Suppressor macrophage (primary cell): ENCODE measurements around the gene ASB7.

Experiments
- DNase-seq, 4 experiments: peaks; one replicate each; pipeline ENCODE4 v3.0.0-alpha.2; 2020 to 2022

Gene ASB7

DNA sequence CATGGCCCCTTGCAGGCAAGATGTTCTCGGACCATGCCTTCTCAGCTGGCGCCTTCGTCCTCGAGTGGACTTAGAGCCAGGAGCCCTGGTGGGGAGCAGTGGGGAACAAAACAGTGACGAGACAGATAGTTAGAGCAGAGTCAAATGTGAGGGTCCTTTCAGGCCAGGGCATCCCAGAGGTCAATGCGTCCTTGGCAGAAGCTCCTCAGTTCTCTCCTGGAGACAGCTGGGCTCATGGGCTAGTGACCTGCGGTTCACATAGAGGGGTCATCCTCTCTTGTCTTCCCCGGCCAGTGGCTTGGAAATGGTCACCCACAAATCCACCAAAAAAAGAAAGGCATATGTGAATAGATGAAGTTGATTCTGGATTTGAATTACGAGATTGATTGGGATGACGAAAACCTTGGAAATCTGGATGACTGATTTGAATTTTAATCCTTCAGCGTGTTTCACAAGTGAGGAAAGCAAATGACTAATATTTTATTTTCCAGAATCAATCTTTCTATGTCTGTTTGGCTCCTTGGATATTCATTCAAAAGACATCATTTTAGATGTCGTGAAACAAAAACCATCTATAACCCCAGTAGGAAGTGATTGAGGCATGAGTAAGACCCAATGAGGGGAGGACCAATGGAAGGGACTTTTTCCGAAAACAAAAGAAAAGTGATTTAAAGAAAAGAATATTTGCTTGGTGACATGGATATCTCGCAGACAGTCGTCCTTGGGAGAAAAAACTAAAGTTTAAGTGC is 84.5 kb downstream of the ASB7 start:
- DNase-seq: no peak

DNA sequence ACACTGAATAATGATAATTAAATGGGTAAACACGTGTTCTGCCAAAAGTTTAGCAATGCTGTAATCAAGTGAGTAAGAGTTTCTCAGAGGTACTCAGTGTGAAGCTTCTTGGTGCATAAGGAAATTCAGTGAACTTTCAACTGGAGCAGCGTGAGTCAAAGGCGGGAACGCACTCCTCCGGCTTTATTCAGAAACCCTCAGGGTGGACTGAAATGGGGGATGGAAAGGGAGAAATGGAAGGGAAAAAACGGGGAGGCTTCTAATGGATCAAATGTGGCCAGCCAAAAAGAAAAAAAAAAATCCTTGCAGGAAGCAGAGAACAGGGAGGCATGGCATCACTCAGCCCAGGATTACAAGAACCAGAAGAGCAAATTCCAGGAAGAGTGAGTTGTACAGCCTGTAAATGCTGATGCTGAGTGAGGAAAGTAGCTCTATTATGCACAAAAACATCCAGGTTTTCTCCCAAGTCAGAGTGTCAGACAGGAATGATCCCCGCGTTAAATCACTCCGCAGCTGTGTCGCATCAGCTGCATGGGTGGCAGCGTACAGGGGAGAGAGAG is 85.3 kb downstream of the ASB7 start:
- DNase-seq: no peak

DNA sequence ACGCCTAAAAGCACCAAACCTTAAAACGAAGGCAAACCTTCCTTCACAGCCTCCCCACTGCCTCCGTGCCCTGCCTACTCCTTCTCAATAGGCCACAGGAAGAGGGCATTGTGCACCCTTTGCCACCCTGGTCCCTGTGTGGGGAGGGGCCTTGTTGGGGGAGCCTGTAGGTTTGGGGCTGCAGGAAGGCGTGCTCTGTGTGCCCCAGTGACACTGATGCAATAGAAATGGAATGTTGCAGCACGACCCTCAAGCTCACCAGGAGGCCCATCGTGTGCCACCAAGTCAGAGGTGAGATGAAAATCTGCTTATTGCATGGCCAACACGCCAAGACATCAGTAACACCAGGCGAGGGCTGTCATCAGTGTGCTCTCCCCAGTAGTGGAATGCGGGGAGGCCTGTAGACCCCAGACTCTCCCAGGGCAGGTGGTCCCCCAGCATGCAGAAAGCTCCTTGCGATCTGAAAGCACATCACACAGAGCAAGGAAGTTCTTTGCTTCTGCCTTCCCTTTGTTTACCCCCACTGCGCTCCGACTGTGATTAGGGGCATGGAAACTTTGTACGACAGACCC is 86.2 kb downstream of the ASB7 start:
- no peak for DNase-seq

DNA sequence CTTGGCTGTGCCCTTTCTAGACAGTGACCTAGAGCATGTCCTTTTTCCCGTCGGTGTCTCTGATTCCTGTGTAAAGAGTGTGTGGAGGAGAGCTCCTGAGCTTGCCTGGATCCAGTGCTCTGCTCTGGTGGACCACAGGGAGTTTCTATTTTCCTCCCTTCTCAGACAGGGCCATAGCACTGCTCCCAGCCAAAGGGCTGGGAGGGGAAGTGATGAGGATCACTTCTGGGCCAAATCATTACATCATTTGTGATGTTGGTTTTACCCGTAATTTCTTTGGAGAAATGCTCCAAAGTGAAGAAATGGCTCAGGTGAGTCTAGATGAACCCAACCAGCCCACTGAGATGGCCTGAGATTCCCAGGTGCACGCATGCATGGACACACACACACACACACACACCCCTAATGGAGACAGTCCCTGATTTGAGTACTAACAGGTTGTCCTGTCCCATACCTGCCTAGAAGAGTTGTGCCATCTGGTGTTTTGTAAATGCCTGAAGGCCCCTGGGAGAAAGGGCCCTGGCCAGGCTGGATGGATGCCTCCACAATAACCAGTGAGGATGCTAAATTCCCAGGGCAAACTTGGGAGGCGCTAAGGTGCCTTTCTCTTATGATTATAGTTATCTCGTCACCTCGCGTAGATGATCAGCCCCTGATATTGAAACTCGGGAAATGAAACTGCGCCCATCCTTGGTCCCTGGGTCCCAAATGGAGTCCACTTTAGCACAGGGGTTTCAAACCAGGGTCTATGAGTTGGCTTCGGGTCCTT is 86.9 kb downstream of the ASB7 start:
- no peak for DNase-seq

DNA sequence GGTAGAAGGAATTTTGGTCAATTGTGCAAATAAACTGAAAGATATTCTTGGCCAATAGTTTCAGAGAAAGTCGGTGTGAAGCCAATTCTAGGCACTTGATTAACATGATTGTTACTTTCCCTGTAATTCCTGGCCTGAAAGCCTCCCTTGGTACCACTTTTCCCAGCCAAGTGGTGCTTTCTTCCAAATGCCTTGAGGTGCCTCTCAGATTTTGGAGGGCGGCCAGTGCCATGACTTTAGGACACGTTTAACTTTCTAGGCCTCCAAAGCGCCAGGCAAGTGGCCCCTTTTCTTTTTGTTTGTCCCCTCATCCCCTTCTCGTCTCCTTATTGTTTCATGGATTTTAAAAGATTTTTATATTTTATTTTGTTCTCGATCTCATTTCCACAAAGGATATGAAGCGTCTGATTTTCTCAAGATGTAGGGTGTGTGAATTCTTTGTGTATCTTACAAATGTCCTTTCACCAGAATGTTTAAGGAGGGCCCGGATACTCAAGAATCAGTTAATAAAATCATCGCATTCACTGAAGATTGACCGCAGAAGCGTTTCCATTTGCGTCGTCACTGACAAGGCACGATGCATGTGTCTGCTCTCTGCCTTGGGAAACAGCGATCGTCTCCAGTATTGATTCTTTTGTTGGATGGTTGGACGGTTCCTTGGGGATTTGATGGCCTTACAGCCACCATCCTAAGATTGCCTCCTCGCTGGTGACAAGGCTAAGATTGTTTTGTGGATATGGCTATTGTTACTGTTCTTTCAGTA is 87.8 kb downstream of the ASB7 start:
- no peak for DNase-seq

DNA sequence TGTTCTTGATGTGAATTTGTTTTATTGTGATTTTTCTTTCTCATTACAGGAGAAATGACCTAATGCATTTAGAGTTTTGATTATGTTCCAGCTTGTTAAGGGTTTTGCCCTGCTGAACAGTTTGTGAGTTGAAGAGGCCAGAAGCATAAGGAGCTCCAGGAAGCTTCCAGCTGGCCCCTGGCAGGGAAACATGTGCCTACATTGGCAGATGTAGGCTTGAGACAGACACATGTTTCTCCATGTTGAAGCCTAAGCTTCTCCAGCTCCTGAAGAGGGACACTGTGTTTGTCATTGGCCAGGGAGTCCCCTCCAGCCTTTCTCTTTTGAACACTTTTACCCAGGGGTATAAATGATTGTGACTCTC is 88.4 kb downstream of the ASB7 start:
- no peak for DNase-seq

DNA sequence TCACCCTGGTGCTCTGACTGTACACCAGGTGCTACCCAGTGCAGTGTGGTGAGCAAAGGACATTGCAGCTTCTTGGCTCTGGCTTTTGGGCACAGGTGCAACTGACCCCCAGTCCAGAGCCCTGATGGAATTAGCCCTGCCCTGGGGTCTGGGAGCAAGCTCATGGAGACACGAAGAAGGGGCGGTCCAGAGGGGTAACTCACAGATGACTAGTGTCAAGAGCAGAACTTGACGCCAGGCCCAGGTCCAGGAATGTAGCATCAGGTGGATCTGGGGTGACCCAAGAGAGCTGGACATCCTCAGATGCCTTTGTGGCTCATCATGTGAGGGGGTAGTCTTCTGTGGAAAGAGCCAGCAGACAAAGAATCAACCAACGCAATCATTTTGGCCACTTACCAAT is 88.9 kb downstream of the ASB7 start:
- DNase-seq: no peak

DNA sequence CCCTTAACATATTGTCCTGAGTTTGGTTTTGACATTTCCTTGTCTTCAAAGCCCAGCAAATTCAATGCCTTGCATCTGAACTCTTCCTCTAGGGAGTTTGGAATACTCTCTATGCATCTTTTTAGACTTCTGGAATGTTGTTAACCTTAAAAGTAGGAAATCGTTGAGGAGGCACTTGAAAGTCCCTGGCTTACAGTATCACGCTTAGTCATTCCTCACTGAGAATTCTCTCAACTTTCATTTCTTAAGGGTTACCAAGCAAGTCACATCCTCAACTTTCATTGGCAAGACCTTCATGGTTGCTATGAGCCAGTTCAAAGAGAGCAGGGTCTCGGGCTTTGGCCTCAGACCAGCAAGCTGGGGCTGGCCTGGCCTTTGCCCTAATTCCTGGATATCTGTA is 89.9 kb downstream of the ASB7 start:
- no peak for DNase-seq

DNA sequence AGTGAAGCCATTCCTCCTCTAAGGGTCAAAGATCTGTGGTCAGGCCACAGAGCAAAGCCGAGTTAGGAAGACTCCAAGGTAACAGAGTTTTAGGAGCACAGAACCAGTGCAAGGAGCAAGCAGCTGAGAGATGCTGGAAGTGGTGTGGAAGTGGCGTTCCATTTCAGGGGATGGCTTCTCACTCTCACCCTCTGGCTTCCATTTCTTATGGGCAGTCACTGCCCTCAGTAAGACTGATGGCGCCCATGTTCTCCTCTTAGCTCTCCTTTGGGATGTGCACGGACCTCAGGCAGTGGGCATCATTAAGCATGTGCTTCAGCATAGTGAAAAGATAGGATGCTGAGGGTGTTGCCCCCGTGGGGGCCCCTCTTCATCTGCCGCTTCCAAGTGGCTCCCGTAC is 90.3 kb downstream of the ASB7 start:
- no peak for DNase-seq

DNA sequence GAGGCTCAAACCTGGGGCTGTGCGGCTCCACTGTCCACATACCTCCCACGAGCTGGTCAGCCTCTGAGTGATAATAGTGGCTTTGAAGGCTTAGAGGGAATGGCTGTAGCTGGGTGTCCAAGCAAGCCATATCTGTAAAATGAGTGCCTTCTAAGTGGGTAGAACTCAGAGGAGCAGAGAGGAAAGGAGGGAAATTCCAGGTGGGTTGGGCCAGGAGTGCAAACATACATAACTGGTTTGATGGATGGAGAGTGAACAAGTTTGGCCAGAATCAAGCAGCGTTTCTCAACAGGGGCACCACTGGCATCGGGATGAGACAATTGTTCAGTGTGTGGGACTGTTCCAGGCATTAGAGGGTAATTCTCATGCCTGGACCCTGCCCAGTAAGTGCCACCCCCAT is 91.1 kb downstream of the ASB7 start:
- DNase-seq: no peak

DNA sequence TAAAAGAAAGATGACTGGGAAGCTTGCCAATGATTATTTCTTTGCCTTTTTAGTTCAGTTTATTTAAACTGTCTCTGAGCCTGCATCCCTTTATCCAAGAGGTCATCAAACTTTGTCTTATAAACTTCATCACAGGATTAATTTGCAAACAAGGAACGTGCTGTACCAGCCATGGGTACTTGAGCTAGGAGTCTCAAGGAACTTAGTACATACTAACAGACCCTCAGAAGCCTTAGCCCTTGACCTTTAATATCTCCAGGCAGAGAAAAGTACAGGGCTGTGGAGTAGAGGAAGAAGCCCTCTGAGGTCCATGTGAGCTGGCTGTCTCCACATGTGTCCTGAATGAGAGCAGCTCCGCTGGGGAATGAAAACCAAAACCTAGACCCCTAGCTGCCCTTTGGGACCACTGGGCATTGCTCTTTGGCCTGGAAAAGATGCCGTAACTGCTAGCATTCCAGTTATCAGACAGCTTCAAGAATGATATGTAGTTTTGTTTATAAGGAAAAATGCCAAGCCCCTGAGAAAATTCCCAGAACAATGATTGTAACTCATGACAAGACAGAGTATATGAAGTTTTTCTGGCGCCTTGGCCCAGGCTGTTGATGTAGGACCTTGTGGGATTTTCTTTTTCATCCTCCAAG is 92.1 kb downstream of the ASB7 start:
- no peak for DNase-seq

DNA sequence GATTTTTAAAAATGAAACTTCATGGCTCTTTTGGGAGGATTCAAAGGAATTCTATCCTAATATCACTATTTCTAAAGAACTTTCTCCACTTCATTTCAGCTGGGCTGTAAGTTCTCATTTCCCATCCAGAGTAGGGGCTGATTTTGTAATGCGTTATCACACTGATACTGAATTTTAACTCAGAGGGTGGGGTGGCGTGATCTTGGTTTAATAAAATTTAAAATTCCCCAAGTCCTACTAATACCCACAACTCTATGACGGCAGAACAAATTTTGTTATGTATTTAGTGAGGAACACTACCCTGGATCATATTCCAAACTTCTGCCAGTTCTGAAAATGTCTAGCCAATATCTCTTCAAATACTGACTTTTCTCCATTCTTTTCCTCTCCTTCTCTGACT is 92.7 kb downstream of the ASB7 start:
- no peak for DNase-seq

DNA sequence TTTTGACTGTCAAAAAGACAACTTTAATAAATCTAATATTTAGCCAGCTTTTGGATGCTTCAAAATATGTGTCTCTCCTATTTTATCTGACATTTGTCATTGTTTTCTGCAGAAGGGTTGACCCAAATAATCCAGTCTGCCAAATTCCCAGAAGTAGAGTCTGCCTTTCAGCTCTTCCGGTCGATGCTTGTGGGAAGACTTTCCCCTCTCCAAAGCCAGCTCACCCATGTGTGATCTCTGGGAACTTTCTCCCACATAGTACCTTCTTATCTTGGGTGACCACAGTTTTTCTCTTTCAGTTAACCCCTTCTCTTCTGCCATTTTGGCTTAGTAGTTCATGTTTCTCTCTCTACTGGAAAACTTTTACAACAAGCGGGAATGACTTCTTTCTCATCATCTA is 94.1 kb downstream of the ASB7 start:
- no peak for DNase-seq
